ENCODE results near the gene COL11A1.

The COL11A1 gene

DNA sequence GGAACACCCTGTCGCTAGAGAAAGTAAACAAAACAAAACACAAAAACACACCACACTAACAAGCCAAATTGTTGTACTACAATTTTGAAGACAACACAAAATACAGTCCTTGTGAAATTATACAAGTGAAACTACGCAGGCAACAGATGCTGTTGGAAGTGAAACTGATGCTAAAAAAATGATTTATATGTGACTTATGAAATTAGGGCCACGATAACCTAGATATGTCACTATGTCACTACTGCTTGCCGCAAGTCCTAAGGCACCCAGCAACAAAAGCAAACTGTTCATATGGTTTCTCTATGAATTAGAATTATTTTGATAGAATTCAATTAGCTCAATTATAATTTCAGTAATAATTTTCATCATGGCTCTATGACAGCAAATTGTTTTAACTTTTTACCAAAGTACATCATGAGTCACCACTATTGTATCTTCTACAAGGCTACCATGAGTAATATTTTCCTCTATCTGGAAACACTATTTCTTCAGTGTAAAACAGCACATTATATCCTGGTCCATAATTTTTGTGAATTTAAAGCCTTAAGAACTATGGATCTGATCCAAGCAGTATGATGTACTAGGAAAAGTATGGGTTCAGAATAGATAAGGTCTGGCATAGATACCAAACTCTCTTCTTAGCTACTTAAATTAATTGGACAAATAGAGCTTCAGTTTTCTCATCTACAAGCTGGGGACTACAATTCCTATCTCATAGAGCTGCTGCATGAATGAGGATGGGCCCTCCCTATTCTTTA is 216.3 kb downstream of the COL11A1 start:
- TF ChIP-seq, protein P1, sequence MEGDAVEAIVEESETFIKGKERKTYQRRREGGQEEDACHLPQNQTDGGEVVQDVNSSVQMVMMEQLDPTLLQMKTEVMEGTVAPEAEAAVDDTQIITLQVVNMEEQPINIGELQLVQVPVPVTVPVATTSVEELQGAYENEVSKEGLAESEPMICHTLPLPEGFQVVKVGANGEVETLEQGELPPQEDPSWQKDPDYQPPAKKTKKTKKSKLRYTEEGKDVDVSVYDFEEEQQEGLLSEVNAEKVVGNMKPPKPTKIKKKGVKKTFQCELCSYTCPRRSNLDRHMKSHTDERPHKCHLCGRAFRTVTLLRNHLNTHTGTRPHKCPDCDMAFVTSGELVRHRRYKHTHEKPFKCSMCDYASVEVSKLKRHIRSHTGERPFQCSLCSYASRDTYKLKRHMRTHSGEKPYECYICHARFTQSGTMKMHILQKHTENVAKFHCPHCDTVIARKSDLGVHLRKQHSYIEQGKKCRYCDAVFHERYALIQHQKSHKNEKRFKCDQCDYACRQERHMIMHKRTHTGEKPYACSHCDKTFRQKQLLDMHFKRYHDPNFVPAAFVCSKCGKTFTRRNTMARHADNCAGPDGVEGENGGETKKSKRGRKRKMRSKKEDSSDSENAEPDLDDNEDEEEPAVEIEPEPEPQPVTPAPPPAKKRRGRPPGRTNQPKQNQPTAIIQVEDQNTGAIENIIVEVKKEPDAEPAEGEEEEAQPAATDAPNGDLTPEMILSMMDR (IDR thresholded peaks at IDR 0.05; ENCODE audit: low read depth, low read length, missing control alignments): no peak
- no peak overlapping the region for H3K4me3 ChIP-seq (ENCODE audit: low read depth, low read length)
- no peak for DNase-seq (ENCODE audit: low read depth)

DNA sequence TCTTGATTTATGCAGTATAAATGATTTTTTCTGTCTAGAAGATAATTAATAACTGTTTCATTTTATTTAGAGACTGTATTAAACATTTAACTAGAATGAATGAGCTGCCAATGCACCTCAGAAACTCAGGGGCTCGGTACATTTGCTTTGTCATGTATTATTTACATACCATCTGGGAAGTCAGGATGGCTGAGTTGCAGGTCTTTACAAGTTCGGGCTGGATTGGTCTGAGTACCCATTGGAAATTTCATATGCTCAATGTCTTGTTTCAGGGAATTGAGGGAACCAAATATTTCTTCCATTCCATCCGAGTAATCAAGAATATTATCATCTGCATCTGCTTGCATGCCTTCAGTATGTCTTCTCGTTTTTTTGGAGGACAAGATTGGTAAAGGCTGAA is 221.7 kb downstream of the COL11A1 start:
- DNase-seq (ENCODE audit: low read depth): no peak
- TF ChIP-seq, protein P1 (IDR thresholded peaks at IDR 0.05; ENCODE audit: low read depth, low read length, missing control alignments): no peak
- no peak overlapping the region for H3K4me3 ChIP-seq (ENCODE audit: low read depth, low read length)

DNA sequence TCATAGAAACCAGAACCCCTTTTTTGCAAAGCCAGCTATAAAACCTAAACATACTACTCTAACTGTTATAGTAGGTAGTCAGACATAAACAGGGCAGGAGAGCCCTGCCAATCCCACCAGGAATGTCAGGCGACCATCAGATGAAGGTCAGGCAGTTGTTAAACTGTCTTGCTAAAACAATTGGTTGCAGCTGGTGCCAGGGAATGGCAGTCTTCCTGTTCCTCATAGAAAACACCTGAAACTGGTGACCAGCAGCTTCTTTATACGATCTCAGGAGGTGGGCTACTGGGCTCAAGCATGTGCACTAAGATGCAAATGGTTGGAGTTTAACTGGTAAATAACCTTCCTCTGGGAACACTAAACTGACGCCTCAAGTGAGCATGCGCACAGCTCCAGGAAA is 224.1 kb downstream of the COL11A1 start:
- TF ChIP-seq, protein P1 (IDR thresholded peaks at IDR 0.05; ENCODE audit: low read depth, low read length, missing control alignments): no peak
- no peak for DNase-seq (ENCODE audit: low read depth)
- H3K4me3 ChIP-seq (ENCODE audit: low read depth, low read length): no peak overlapping the region

DNA sequence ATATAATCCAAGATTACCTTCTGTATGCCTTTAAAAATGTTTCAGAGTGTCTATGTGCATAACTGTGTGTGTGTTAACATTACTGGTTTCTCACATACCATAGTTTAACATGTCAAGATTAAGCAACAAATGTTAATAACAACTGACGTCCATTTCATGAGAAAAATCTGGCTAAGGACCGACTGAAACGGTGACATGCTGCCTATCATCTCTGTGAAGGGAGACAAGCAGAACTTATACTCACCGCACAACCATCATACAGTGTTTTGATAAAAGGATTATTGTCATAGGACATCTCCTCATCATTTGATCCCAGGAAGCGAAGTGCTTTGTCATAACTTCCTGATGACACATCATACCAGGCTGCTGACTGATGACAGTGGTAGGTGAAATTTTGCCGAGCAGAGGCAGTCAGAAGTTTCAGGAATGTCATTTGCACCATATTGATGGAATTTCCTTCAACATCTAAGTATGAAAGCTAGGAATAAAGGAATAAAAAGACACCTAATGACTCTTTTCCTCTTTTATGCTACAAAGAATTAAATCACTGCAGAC is 228.8 kb downstream of the COL11A1 start:
- no peak overlapping the region for H3K4me3 ChIP-seq (ENCODE audit: low read depth, low read length)
- TF ChIP-seq, protein P1 (IDR thresholded peaks at IDR 0.05; ENCODE audit: low read depth, low read length, missing control alignments): no peak
- no peak for DNase-seq (ENCODE audit: low read depth)

DNA sequence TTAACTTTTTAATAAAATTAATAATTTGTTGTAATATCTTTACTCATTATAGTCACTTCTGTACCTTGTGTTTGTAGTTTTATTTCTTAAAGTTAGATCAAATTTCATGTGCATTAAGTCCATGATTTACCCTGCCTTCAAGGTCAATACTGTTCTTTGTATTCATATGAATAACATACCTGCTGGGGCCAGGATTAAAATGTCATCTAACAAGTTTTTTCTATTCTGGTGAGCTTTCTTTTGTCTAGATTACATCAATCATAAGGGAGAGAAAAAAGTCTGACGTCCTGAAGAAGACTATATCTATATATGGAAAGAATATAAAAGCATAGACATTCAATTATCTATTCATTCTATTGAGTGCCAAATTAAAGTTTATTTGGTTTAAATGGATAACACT is 232.6 kb downstream of the COL11A1 start:
- DNase-seq (ENCODE audit: low read depth): no peak
- TF ChIP-seq, protein P1 (IDR thresholded peaks at IDR 0.05; ENCODE audit: low read depth, low read length, missing control alignments): no peak
- no peak overlapping the region for H3K4me3 ChIP-seq (ENCODE audit: low read depth, low read length)

DNA sequence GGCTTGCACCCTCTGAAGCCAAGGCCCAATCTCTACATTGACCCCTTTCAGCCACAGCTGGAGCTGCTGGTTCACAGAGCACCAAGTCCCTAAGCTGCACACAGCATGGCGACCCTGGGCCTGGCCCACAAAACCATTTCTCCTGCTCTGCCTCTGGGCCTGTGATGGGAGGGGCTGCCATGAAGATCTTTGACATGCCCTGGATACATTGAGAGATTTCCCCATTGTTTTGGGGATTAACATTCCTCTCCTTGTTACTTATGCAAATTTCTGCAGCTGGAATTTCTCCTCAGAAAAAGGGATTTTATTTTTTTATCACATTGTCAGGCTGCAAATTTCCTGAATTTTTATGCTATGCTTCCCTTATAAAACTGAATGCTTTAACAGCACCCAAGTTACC is 235.8 kb downstream of the COL11A1 start:
- TF ChIP-seq, protein P1 (IDR thresholded peaks at IDR 0.05; ENCODE audit: low read depth, low read length, missing control alignments): no peak
- DNase-seq (ENCODE audit: low read depth): no peak
- H3K4me3 ChIP-seq (ENCODE audit: low read depth, low read length): no peak overlapping the region

DNA sequence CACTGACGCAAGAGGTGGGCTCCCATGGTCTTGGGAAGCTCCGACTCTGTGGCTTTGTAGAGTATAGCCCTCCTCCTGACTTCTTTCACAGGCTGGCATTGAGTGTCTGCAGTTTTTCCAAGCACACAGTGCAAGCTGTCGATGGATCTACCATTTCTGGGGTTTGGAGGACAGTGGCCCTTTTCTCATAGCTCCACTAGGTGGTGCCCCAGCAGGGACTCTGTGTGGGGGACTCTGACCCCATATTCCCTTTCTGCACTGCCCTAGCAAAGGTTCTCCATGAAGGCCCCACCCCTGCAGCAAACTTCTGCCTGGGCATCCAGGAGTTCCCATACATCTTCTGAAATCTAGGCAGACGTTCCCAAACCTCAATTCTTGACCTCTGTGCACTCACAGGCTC is 236.2 kb downstream of the COL11A1 start:
- H3K4me3 ChIP-seq (ENCODE audit: low read depth, low read length): no peak overlapping the region
- TF ChIP-seq, protein P1 (IDR thresholded peaks at IDR 0.05; ENCODE audit: low read depth, low read length, missing control alignments): peak; percentile 25
- DNase-seq (ENCODE audit: low read depth): no peak
